Choroid plexus epithelial cell (primary cell): ENCODE data around the gene TCEA2.
A peak's percentile ranks its signal among the peaks of the same experiment; 100 is the strongest.

ENCODE experiments used
- DNase-seq: peaks from one replicate; pipeline ENCODE4 v3.0.0-alpha.2; 2010; ENCODE audit warnings: low read depth
- H3K4me3 ChIP-seq: 2 replicates; pipeline ENCODE4 v1.5.1; 2011; ENCODE audit warnings: low read depth, mild to moderate bottlenecking, control low read depth, low read length, moderate library complexity
- CTCF ChIP-seq: conservative IDR thresholded peaks from 2 replicates; pipeline ENCODE4 v1.5.1; 2011; ENCODE audit warnings: low read depth, mild to moderate bottlenecking, control low read depth, inconsistent platforms, low read length, moderate library complexity

TCEA2 gene

GRCh38 chr20:64037199-64037497 lies 25.9 kb upstream of the TCEA2 start:
- H3K4me3 ChIP-seq, result no peak overlapping the region
- no peak for DNase-seq
- no peak for TF ChIP-seq CTCF

- no peak for TF ChIP-seq CTCF
- DNase-seq, result no peak
- H3K4me3 ChIP-seq, result no peak overlapping the region
Measured at GRCh38 chr20:64037498-64038213, 25.3 kb upstream of the TCEA2 start.

GRCh38 chr20:64038224-64038564 lies 24.8 kb upstream of the TCEA2 start:
- no peak for DNase-seq
- no peak for TF ChIP-seq CTCF
- H3K4me3 ChIP-seq, result no peak overlapping the region

GRCh38 chr20:64038565-64039292 lies 24.3 kb upstream of the TCEA2 start:
- TF ChIP-seq CTCF, result peak; percentile 59
- H3K4me3 ChIP-seq, result peak overlapping the region; percentile 37
- peak; percentile 53 for DNase-seq

GRCh38 chr20:64039293-64040160 lies 23.5 kb upstream of the TCEA2 start:
- no peak for DNase-seq
- no peak for TF ChIP-seq CTCF
- peak overlapping the region; percentile 37 for H3K4me3 ChIP-seq

- no peak overlapping the region for H3K4me3 ChIP-seq
- no peak for TF ChIP-seq CTCF
- no peak for DNase-seq
Measured at GRCh38 chr20:64040231-64041039, 22.6 kb upstream of the TCEA2 start.
